Thyroid gland (tissue), 4 donors: ENCODE results near the gene AAGAB.

ENCODE experiments used
- POLR2A ChIP-seq, 2 donors: fragments of 450-650 bp; IDR thresholded peaks; one replicate each; pipeline ENCODE4 v1.6.1; 2017; ENCODE audit warnings: antibody characterized with exemption in 2 of 2, mild to moderate bottlenecking in 2 of 2, moderate library complexity in 1 of 2
- TF ChIP-seq, protein P1 (sequence below), 6 experiments: fragments of 200-600 bp in 3 of 6; fragments of 450-650 bp in 3 of 6; sonication (generic) in 3 of 6; IDR thresholded peaks; one replicate each; pipeline ENCODE4 v1.5.1; 2016 to 2019; ENCODE audit warnings: antibody characterized with exemption in 6 of 6, mild to moderate bottlenecking in 2 of 6, inconsistent platforms in 1 of 6, moderate library complexity in 1 of 6

DNA sequence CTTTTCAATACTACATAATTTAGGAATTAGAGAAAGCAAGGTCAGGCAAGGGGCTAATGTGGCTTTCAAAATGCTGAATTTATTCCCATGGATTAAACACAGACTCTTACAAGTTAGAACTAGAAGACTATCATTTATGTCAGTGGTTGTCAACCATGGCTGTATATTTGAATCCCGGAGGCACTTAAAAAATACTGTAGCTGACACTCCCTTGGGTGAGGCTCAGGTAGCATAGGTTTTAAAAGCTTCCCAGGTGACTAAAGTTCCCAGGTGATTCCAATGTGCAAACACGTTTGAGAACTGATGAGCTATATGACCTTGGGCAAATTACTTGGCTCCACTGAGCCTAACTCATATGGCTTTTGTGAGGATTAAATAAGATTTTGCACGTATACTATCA lies 29.6 kb downstream of the AAGAB start:
- TF ChIP-seq, protein P1, sequence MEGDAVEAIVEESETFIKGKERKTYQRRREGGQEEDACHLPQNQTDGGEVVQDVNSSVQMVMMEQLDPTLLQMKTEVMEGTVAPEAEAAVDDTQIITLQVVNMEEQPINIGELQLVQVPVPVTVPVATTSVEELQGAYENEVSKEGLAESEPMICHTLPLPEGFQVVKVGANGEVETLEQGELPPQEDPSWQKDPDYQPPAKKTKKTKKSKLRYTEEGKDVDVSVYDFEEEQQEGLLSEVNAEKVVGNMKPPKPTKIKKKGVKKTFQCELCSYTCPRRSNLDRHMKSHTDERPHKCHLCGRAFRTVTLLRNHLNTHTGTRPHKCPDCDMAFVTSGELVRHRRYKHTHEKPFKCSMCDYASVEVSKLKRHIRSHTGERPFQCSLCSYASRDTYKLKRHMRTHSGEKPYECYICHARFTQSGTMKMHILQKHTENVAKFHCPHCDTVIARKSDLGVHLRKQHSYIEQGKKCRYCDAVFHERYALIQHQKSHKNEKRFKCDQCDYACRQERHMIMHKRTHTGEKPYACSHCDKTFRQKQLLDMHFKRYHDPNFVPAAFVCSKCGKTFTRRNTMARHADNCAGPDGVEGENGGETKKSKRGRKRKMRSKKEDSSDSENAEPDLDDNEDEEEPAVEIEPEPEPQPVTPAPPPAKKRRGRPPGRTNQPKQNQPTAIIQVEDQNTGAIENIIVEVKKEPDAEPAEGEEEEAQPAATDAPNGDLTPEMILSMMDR (IDR thresholded peaks at IDR 0.05) = no peak
- no peak for TF ChIP-seq POLR2A (IDR thresholded peaks at IDR 0.05)
